ENCODE data around the gene MIEF1. TPM values are rescaled to one million over a fixed set of nuclear protein-coding genes. Genes with fewer than 3 reads are reported as not detected.
A peak's percentile ranks its signal among the peaks of the same experiment; 100 is the strongest.

MIEF1 gene
- total RNA-seq, 1 experiment from 2014 or later = 49.4 TPM

- peaks cover 43% of the 10 kb centered on the region for H3K4me1 ChIP-seq
- Mint-ChIP-seq H3K9me3 (ENCODE audit: unreplicated experiment) (no peaks in the 10 kb centered on the region), H3K36me3 (ENCODE audit: insufficient read depth, unreplicated experiment) (peaks cover 99% of the 10 kb centered on the region), H3K27me3 (ENCODE audit: insufficient read depth, unreplicated experiment) (no peaks in the 10 kb centered on the region), H3K27ac (ENCODE audit: unreplicated experiment) (peak overlapping the region; percentile 77), H3K4me1 (ENCODE audit: low read depth, unreplicated experiment) (peaks cover 51% of the 10 kb centered on the region), H3K4me3 (ENCODE audit: unreplicated experiment) (peak overlapping the region; percentile 26)
- intact Hi-C loops (cut with micrococcal nuclease; ENCODE audit: unreplicated experiment) = loop anchor here (5.0 to 10.0 kb wide), 2 partner anchors 183 to 210 kb away; partner anchors contain the start of genes RPL3 and SYNGR1
- no peak for TF ChIP-seq CTCF (IDR thresholded peaks at IDR 0.05; ENCODE audit: insufficient read depth in 1 of 2, low read depth in 1 of 2, low read length in 1 of 2, severe bottlenecking in 1 of 2, unreplicated experiment in 1 of 2)
- no peaks in the 10 kb centered on the region for H3K27me3 ChIP-seq (replicated peaks; ENCODE audit: control insufficient read depth, insufficient read depth, low read length)
- ChIA-PET CTCF (no interaction called here), POLR2A (no interaction called here)
- H3K4me3 ChIP-seq (ENCODE audit: low read depth, low read length) = no peak overlapping the region
- H3K9me3 ChIP-seq = no peaks in the 10 kb centered on the region
- DNase-seq = peak; percentile 79 to 80
- peaks cover 9% of the 10 kb centered on the region for H3K36me3 ChIP-seq (ENCODE audit: control insufficient read depth, insufficient read depth, low read length)
- no TSS peak for BruUV-seq (replicated peaks)
Measured at GRCh38 chr22:39527481-39527961, 25.4 kb downstream of the MIEF1 start.

GRCh38 chr22:39528080-39528661 lies 26.1 kb downstream of the MIEF1 start:
- no peak overlapping the region for H3K4me3 ChIP-seq (ENCODE audit: low read depth, low read length)
- H3K9me3 ChIP-seq = no peaks in the 10 kb centered on the region
- H3K27me3 ChIP-seq (replicated peaks; ENCODE audit: control insufficient read depth, insufficient read depth, low read length) = no peaks in the 10 kb centered on the region
- no TSS peak for BruUV-seq (replicated peaks)
- peak overlapping the region; percentile 77 for H3K27ac Mint-ChIP-seq (ENCODE audit: unreplicated experiment)
- POLR2A ChIA-PET = interaction anchor here (0.9 to 1.4 kb wide), 3 partner anchors 8 to 209 kb away, joined by 3 to 40 read pairs (median 8); partner anchors contain the start of genes ATF4 and RPL3
- peaks cover 50% of the 10 kb centered on the region for H3K4me1 Mint-ChIP-seq (ENCODE audit: low read depth, unreplicated experiment)
- H3K27me3 Mint-ChIP-seq (ENCODE audit: insufficient read depth, unreplicated experiment) = no peaks in the 10 kb centered on the region
- H3K4me1 ChIP-seq = peaks cover 37% of the 10 kb centered on the region
- CTCF ChIA-PET = interaction anchor here (0.6 to 1.4 kb wide), 7 partner anchors 8 to 508 kb away, joined by 3 to 36 read pairs (median 8); partner anchors contain the start of genes ATF4, MIEF1 and TAB1
- H3K9me3 Mint-ChIP-seq (ENCODE audit: unreplicated experiment) = no peaks in the 10 kb centered on the region
- peak overlapping the region; percentile 53 for H3K4me3 Mint-ChIP-seq (ENCODE audit: unreplicated experiment)
- H3K36me3 ChIP-seq (ENCODE audit: control insufficient read depth, insufficient read depth, low read length) = peaks cover 6% of the 10 kb centered on the region
- H3K36me3 Mint-ChIP-seq (ENCODE audit: insufficient read depth, unreplicated experiment) = peaks cover 97% of the 10 kb centered on the region
- intact Hi-C loops (cut with micrococcal nuclease; ENCODE audit: unreplicated experiment) = loop anchor here (5.0 to 10.0 kb wide), 2 partner anchors 183 to 211 kb away; partner anchors contain the start of genes RPL3 and SYNGR1
- DNase-seq = peak in 1 of 2 experiments; percentile 21
- no peak for TF ChIP-seq CTCF (IDR thresholded peaks at IDR 0.05; ENCODE audit: insufficient read depth in 1 of 2, low read depth in 1 of 2, low read length in 1 of 2, severe bottlenecking in 1 of 2, unreplicated experiment in 1 of 2)

GRCh38 chr22:39528681-39529486 lies 26.8 kb downstream of the MIEF1 start:
- TF ChIP-seq CTCF (IDR thresholded peaks at IDR 0.05; ENCODE audit: insufficient read depth in 1 of 2, low read depth in 1 of 2, low read length in 1 of 2, severe bottlenecking in 1 of 2, unreplicated experiment in 1 of 2) = peak; percentile 94 to 98
- H3K4me1 ChIP-seq = peaks cover 37% of the 10 kb centered on the region
- no peak overlapping the region for H3K4me3 ChIP-seq (ENCODE audit: low read depth, low read length)
- Mint-ChIP-seq H3K4me1 (ENCODE audit: low read depth, unreplicated experiment) (peaks cover 50% of the 10 kb centered on the region), H3K9me3 (ENCODE audit: unreplicated experiment) (no peaks in the 10 kb centered on the region), H3K4me3 (ENCODE audit: unreplicated experiment) (peak overlapping the region; percentile 53), H3K27ac (ENCODE audit: unreplicated experiment) (peak overlapping the region; percentile 77), H3K27me3 (ENCODE audit: insufficient read depth, unreplicated experiment) (no peaks in the 10 kb centered on the region), H3K36me3 (ENCODE audit: insufficient read depth, unreplicated experiment) (peaks cover 90% of the 10 kb centered on the region)
- H3K36me3 ChIP-seq (ENCODE audit: control insufficient read depth, insufficient read depth, low read length) = peaks cover 6% of the 10 kb centered on the region
- no peaks in the 10 kb centered on the region for H3K9me3 ChIP-seq
- BruUV-seq (replicated peaks) = no TSS peak
- no peaks in the 10 kb centered on the region for H3K27me3 ChIP-seq (replicated peaks; ENCODE audit: control insufficient read depth, insufficient read depth, low read length)
- ChIA-PET POLR2A (interaction anchor here (0.6 to 1.4 kb wide), 9 partner anchors 9 to 515 kb away, joined by 3 to 40 read pairs (median 3); partner anchors contain the start of genes ATF4, MIEF1, RPL3 and TAB1), CTCF (interaction anchor here (0.6 to 1.7 kb wide), 27 partner anchors 9 to 515 kb away, joined by 3 to 36 read pairs (median 4); partner anchors contain the start of genes ATF4, MIEF1 and TAB1)
- intact Hi-C loops (cut with micrococcal nuclease; ENCODE audit: unreplicated experiment) = loop anchor here (1.0 to 10.0 kb wide), 3 partner anchors 67 to 212 kb away; partner anchors contain the start of genes RPL3 and SYNGR1
- DNase-seq = peak; percentile 93 to 94

All from Caco-2 (cell line).